ENCODE data around the gene ZNF846. TPM values are rescaled to one million over a fixed set of nuclear protein-coding genes. Genes with fewer than 3 reads are reported as not detected.
"Not testable (repeated sequence)": the region's sequence is repeated elsewhere in the genome, so short reads cannot be mapped to it uniquely, and the experiment has no call there.

ZNF846 gene
- total and polyA plus RNA-seq, 2 experiments from 2014 or later, result 6.0 to 14.8 TPM

DNA sequence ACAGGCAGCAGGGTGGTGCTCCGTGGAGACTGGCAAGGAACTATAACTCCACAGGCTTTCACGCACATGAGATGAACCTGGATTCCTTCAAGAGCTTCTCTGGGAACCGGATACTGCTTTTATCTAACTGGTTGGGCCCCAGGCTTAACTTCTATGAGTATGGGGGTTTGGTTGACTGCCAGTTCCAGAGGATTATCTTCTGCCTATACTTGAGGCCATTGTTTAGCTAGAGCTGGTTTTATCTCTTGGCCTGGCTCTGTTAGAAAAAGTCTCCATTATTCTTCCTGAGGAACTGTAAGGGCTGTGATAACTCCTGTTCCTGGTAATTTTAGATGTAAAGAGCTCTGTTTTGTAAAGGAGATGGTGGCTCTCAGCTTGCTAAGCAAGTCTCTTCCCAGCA lies 40.9 kb downstream of the ZNF846 start:
- H3K9me2 ChIP-seq (ENCODE audit: insufficient read depth), result no peaks in the 10 kb centered on the region
- Mint-ChIP-seq H3K4me3 (no peak overlapping the region), H3K9me3 (peaks cover 20% of the 10 kb centered on the region), H3K27me3 (ENCODE audit: insufficient read depth, low read depth, poor library complexity) (no peaks in the 10 kb centered on the region), H3K36me3 (ENCODE audit: low read depth) (peaks cover 13% of the 10 kb centered on the region), H3K27ac (no peak overlapping the region), H3K4me1 (peaks cover 3% of the 10 kb centered on the region; the same call in 2 of the 3 replicates)
- no peaks in the 10 kb centered on the region for H3K79me2 ChIP-seq (replicated peaks; ENCODE audit: insufficient read depth)
- no peaks in the 10 kb centered on the region for H4K20me1 ChIP-seq (replicated peaks; ENCODE audit: insufficient read depth)
- peaks cover 3% of the 10 kb centered on the region; the same call in 1 of the 2 replicates for H3K36me3 ChIP-seq (ENCODE audit: insufficient read depth)
- TF ChIP-seq ZNF114 (CRISPR knock-in tag; IDR thresholded peaks at IDR 0.05) (no peak), EZH2phosphoT487 (IDR thresholded peaks at IDR 0.05; ENCODE audit: unreplicated experiment) (no peak), STAT1 (IDR thresholded peaks at IDR 0.05; ENCODE audit: unreplicated experiment) (no peak), EZH2 (IDR thresholded peaks at IDR 0.05; ENCODE audit: low read depth, unreplicated experiment) (no peak), ZNF331 (CRISPR knock-in tag; IDR thresholded peaks at IDR 0.05; ENCODE audit: low read depth) (no peak), JUNB (IDR thresholded peaks at IDR 0.05; ENCODE audit: unreplicated experiment) (no peak), NANOG (IDR thresholded peaks at IDR 0.05; ENCODE audit: borderline replicate concordance) (no peak)
- TF ChIP-seq, protein P1, sequence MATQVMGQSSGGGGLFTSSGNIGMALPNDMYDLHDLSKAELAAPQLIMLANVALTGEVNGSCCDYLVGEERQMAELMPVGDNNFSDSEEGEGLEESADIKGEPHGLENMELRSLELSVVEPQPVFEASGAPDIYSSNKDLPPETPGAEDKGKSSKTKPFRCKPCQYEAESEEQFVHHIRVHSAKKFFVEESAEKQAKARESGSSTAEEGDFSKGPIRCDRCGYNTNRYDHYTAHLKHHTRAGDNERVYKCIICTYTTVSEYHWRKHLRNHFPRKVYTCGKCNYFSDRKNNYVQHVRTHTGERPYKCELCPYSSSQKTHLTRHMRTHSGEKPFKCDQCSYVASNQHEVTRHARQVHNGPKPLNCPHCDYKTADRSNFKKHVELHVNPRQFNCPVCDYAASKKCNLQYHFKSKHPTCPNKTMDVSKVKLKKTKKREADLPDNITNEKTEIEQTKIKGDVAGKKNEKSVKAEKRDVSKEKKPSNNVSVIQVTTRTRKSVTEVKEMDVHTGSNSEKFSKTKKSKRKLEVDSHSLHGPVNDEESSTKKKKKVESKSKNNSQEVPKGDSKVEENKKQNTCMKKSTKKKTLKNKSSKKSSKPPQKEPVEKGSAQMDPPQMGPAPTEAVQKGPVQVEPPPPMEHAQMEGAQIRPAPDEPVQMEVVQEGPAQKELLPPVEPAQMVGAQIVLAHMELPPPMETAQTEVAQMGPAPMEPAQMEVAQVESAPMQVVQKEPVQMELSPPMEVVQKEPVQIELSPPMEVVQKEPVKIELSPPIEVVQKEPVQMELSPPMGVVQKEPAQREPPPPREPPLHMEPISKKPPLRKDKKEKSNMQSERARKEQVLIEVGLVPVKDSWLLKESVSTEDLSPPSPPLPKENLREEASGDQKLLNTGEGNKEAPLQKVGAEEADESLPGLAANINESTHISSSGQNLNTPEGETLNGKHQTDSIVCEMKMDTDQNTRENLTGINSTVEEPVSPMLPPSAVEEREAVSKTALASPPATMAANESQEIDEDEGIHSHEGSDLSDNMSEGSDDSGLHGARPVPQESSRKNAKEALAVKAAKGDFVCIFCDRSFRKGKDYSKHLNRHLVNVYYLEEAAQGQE (IDR thresholded peaks at IDR 0.05; ENCODE audit: unreplicated experiment), result no peak
- no peak overlapping the region for H3K27ac ChIP-seq (ENCODE audit: low read depth)
- no peak overlapping the region for H2AFZ ChIP-seq
- DNase-seq (ENCODE audit: low spot score) (no peak), ATAC-seq (no peak)
- H3K27me3 ChIP-seq (ENCODE audit: insufficient read depth), result no peaks in the 10 kb centered on the region
- no peaks in the 10 kb centered on the region for H3K4me1 ChIP-seq (ENCODE audit: insufficient read depth)
- no peak overlapping the region for H3K4me2 ChIP-seq
- no peak overlapping the region for H3K4me3 ChIP-seq
- H3F3A ChIP-seq (replicated peaks; ENCODE audit: low read depth), result no peaks in the 10 kb centered on the region

DNA sequence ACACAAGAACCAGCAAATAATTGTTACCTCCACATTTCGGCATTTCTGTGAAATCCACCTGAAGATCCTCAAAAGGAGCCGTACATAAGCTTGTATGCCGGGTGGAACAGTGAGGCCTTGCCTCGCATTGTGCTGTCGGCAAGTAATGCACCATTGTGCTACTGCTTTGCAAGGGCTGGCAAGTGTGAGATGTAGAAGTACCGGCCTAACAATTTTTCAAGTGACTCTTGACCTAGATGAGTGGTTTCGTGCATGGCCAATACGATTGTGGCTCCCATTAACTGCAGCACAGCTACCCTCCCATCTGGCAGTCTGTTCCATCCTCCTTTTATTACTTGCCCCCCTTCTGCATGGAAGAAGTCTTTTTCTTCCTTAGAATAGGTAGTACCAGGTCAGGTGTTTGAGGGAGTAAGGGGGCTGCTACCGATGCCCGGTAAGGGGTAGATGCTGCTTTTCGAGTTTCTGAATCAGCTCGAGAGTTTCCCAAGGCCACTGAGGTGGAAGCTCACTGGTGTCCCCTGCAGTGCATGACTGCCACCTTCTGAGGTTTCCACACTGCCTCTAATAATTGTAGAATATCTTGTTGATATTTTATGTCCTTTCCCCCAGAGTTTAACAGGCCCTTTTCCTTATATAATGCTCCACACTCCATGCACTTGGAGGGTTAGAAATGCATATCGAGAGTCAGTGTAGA lies 42.9 kb downstream of the ZNF846 start:
- not testable (repeated sequence) for H2AFZ ChIP-seq; H3K27ac Mint-ChIP-seq; H3K27me3 ChIP-seq (ENCODE audit: insufficient read depth); H3K9me2 ChIP-seq (ENCODE audit: insufficient read depth); H3K4me3 Mint-ChIP-seq; H3K4me1 ChIP-seq (ENCODE audit: insufficient read depth); H3K27me3 Mint-ChIP-seq (ENCODE audit: insufficient read depth, low read depth, poor library complexity); DNase-seq (ENCODE audit: low spot score); H3K27ac ChIP-seq (ENCODE audit: low read depth); H3K4me3 ChIP-seq; H3K36me3 ChIP-seq (ENCODE audit: insufficient read depth); H3F3A ChIP-seq (replicated peaks; ENCODE audit: low read depth); H3K4me2 ChIP-seq; H3K79me2 ChIP-seq (replicated peaks; ENCODE audit: insufficient read depth); H4K20me1 ChIP-seq (replicated peaks; ENCODE audit: insufficient read depth); ATAC-seq
- H3K9me3 Mint-ChIP-seq, result peaks cover 18% of the 10 kb centered on the region
- peaks cover 19% of the 10 kb centered on the region for H3K4me1 Mint-ChIP-seq
- peak in 1 of 2 experiments; percentile 37; a peak in 2 of 4 replicates for TF ChIP-seq CTCF (conservative IDR thresholded peaks at IDR 0.05; ENCODE audit: low read depth in 2 of 2)
- peaks cover 13% of the 10 kb centered on the region for H3K36me3 Mint-ChIP-seq (ENCODE audit: low read depth)
